H1 (cell line): ENCODE results near the gene CD53. TPM values are rescaled to one million over a fixed set of nuclear protein-coding genes. Genes with fewer than 3 reads are reported as not detected.

Source experiments
- CTCF ChIA-PET: fragments of 300-600 bp; sonication (Branson Sonifier 250); formaldehyde crosslinking; loops from one replicate; lab custom pipeline; 2021; ENCODE audit not compliant: partially characterized antibody; lab: Charles Lee
- POLR2A ChIA-PET: fragments of 300-600 bp; sonication (Branson Sonifier 250); formaldehyde crosslinking; loops from one replicate; lab custom pipeline; 2021; ENCODE audit warnings: inconsistent platforms; ENCODE audit not compliant: partially characterized antibody; lab: Charles Lee
- DNase-seq, 2 experiments: peaks; one replicate each; pipeline versions ENCODE4 v3.0.0 to v3.0.0-alpha.2; 2010 to 2022; ENCODE audit warnings: low spot score in 2 of 2, low read depth in 1 of 2, mixed read lengths in 1 of 2
- FAIRE-seq: peaks from 2 replicates; lab custom pipeline; 2011; peaks lifted over from hg19 to GRCh38; lab: Jason Lieb, UNC
- H2AFZ ChIP-seq: 2 replicates; pipeline ENCODE4 v1.8.1; 2012; ENCODE audit warnings: low read length, inconsistent platforms
- H2AK5ac ChIP-seq: 2 replicates; pipeline ENCODE4 v1.6.1; 2013; ENCODE audit warnings: low read depth, low read length
- H2BK120ac ChIP-seq: replicated peaks from 2 replicates; pipeline ENCODE3; 2013; ENCODE audit warnings: low read depth, low read length, inconsistent platforms
- H2BK12ac ChIP-seq: 2 replicates; pipeline ENCODE4 v1.6.1; 2013; ENCODE audit warnings: low read depth, low read length
- H2BK15ac ChIP-seq: 2 replicates; pipeline ENCODE4 v1.6.1; 2013; ENCODE audit warnings: low read length
- H2BK20ac ChIP-seq: 2 replicates; pipeline ENCODE4 v1.6.1; 2013; ENCODE audit warnings: low read length
- H2BK5ac ChIP-seq: 2 replicates; pipeline ENCODE4 v1.6.1; 2013; ENCODE audit warnings: low read depth, low read length
- H3K14ac ChIP-seq: 2 replicates; pipeline ENCODE4 v1.6.1; 2013; ENCODE audit warnings: inconsistent platforms; ENCODE audit not compliant: insufficient read length
- H3K18ac ChIP-seq: 2 replicates; pipeline ENCODE4 v1.6.1; 2013; ENCODE audit warnings: low read length; ENCODE audit errors: extremely low read depth
- H3K23ac ChIP-seq: 2 replicates; pipeline ENCODE4 v1.6.1; 2013; ENCODE audit warnings: inconsistent platforms; ENCODE audit not compliant: insufficient read length
- H3K23me2 ChIP-seq: 2 replicates; pipeline ENCODE4 v1.6.1; 2013; ENCODE audit warnings: low read depth, low read length
- H3K27ac ChIP-seq: 2 replicates; pipeline ENCODE4 v1.6.1; 2011; ENCODE audit warnings: low read depth, low read length, inconsistent platforms
- H3K27me3 ChIP-seq, 4 experiments: replicated peaks in 1 of 4; 1 replicate in 1 of 4; 2 replicates in 3 of 4; pipeline versions ENCODE4 v1.6.1 to v1.8.1; 2011 to 2013; ENCODE audit warnings: low read length in 3 of 4, mild to moderate bottlenecking in 3 of 4, inconsistent platforms in 2 of 4, mixed read lengths in 2 of 4, moderate library complexity in 1 of 4; ENCODE audit not compliant: control insufficient read depth in 3 of 4, insufficient read depth in 3 of 4; ENCODE audit errors: extremely low read depth in 1 of 4
- H3K36me3 ChIP-seq, 4 experiments: 2 replicates each; pipeline versions ENCODE4 v1.6.1 to v1.8.1; 2011 to 2013; ENCODE audit warnings: mild to moderate bottlenecking in 4 of 4, low read length in 3 of 4, moderate library complexity in 2 of 4, control low read depth in 1 of 4, inconsistent platforms in 1 of 4; ENCODE audit not compliant: insufficient read depth in 4 of 4, control insufficient read depth in 2 of 4
- H3K4ac ChIP-seq: replicated peaks from 2 replicates; pipeline ENCODE3; 2013; ENCODE audit warnings: low read length, low read depth, mixed read lengths, inconsistent platforms; ENCODE audit not compliant: insufficient read length
- H3K4me1 ChIP-seq, 4 experiments: replicated peaks in 1 of 4; 1 replicate in 1 of 4; 2 replicates in 3 of 4; pipeline versions ENCODE4 v1.6.1 to v1.8.1; 2011 to 2013; ENCODE audit warnings: low read length in 3 of 4, inconsistent platforms in 2 of 4, mixed read lengths in 1 of 4; ENCODE audit not compliant: insufficient read depth in 4 of 4, control insufficient read depth in 3 of 4
- H3K4me2 ChIP-seq, 2 experiments: 2 replicates each; pipeline versions ENCODE4 v1.6.1 to v1.8.1; 2011 to 2013; ENCODE audit warnings: low read depth in 2 of 2, low read length in 2 of 2, control low read depth in 1 of 2, inconsistent platforms in 1 of 2, mild to moderate bottlenecking in 1 of 2; ENCODE audit not compliant: insufficient read depth in 1 of 2
- H3K4me3 ChIP-seq, 4 experiments: fragments of 200-600, 300-600 bp in 1 of 4; sonication (generic), shearing (Covaris generic), sonication (Bioruptor Twin) in 1 of 4; 2 replicates each; pipeline versions ENCODE4 v1.5.1 to v1.8.1; 2011 to 2016; ENCODE audit warnings: low read length in 4 of 4, low read depth in 3 of 4, control low read depth in 2 of 4, inconsistent platforms in 2 of 4, mild to moderate bottlenecking in 2 of 4, mixed read lengths in 1 of 4, moderate library complexity in 1 of 4; ENCODE audit not compliant: insufficient read depth in 2 of 4; ENCODE audit errors: extremely low read depth in 1 of 4
- H3K56ac ChIP-seq: replicated peaks from 2 replicates; pipeline ENCODE3; 2013; ENCODE audit warnings: low read depth, mild to moderate bottlenecking, mixed read lengths, low read length, inconsistent platforms; ENCODE audit not compliant: insufficient read length
- H3K79me1 ChIP-seq: 2 replicates; pipeline ENCODE4 v1.6.1; 2013; ENCODE audit warnings: low read depth, low read length, control low read depth
- H3K79me2 ChIP-seq, 2 experiments: 2 replicates each; pipeline versions ENCODE4 v1.6.1 to v1.8.1; 2012 to 2013; ENCODE audit warnings: low read length in 2 of 2, mild to moderate bottlenecking in 2 of 2, inconsistent platforms in 1 of 2; ENCODE audit not compliant: insufficient read depth in 2 of 2, control insufficient read depth in 1 of 2
- H3K9ac ChIP-seq, 4 experiments: replicated peaks in 1 of 4; 1 replicate in 1 of 4; 2 replicates in 3 of 4; pipeline versions ENCODE4 v1.6.1 to v1.8.1; 2011 to 2013; ENCODE audit warnings: low read depth in 3 of 4, low read length in 3 of 4, control low read depth in 2 of 4, mild to moderate bottlenecking in 2 of 4, moderate library complexity in 2 of 4, inconsistent platforms in 1 of 4; ENCODE audit errors: extremely low read depth in 1 of 4
- H3K9me3 ChIP-seq, 2 experiments: 2 replicates each; pipeline versions ENCODE4 v1.6.1 to v1.8.1; 2012 to 2013; ENCODE audit warnings: mild to moderate bottlenecking in 2 of 2, moderate library complexity in 2 of 2, control low read depth in 1 of 2, inconsistent platforms in 1 of 2, low read depth in 1 of 2, low read length in 1 of 2, mixed read lengths in 1 of 2; ENCODE audit not compliant: insufficient read depth in 2 of 2
- H4K20me1 ChIP-seq, 2 experiments: replicated peaks in 1 of 2; 2 replicates each; pipeline versions ENCODE3 to v1.8.1; 2011 to 2013; ENCODE audit warnings: inconsistent platforms in 2 of 2, low read length in 2 of 2, mild to moderate bottlenecking in 1 of 2; ENCODE audit not compliant: insufficient read depth in 2 of 2, control insufficient read depth in 1 of 2
- H4K5ac ChIP-seq: 2 replicates; pipeline ENCODE4 v1.6.1; 2013; ENCODE audit warnings: low read length, low read depth, mixed read lengths, inconsistent platforms; ENCODE audit not compliant: insufficient read length
- H4K8ac ChIP-seq: 2 replicates; pipeline ENCODE4 v1.8.0; 2013; ENCODE audit warnings: mild to moderate bottlenecking, moderate library complexity, low read length, inconsistent platforms; ENCODE audit not compliant: insufficient read depth; ENCODE audit errors: extremely low read depth
- H4K91ac ChIP-seq: replicated peaks from 2 replicates; pipeline ENCODE3; 2013; ENCODE audit warnings: low read length, mixed read lengths, inconsistent platforms; ENCODE audit not compliant: insufficient read length
- GTF2F1 ChIP-seq: IDR thresholded peaks from 2 replicates; pipeline ENCODE4 v1.6.1; 2012; ENCODE audit warnings: low read depth, low read length, improper control_type of control experiment, borderline replicate concordance
- JUND ChIP-seq: IDR thresholded peaks from 2 replicates; pipeline ENCODE4 v1.6.1; 2011; ENCODE audit warnings: mild to moderate bottlenecking, improper control_type of control experiment, low read length
- RXRA ChIP-seq: IDR thresholded peaks from 2 replicates; pipeline ENCODE4 v1.6.1; 2011; ENCODE audit warnings: low read depth, mild to moderate bottlenecking, low read length, moderate library complexity; ENCODE audit not compliant: insufficient read depth
- TAF7 ChIP-seq: optimal IDR thresholded peaks from 2 replicates; pipeline ENCODE3; 2011; ENCODE audit warnings: low read depth, mild to moderate bottlenecking, inconsistent platforms, low read length, moderate library complexity, borderline replicate concordance
- WGBS, 2 experiments: shearing (Covaris generic) in 1 of 2; methylation state at CpG; one replicate each; pipeline versions ENCODE4 v1.1.6 to v1.1.7; 2013 to 2015; ENCODE audit warnings: low lambda C conversion rate in 2 of 2, mixed read lengths in 2 of 2, inconsistent platforms in 1 of 2, low coverage in 1 of 2, missing lambda C conversion rate in 1 of 2; ENCODE audit not compliant: insufficient replicate concordance in 2 of 2, insufficient coverage in 1 of 2, insufficient read length in 1 of 2; ENCODE audit errors: extremely low coverage in 1 of 2, missing lambda C conversion rate in 1 of 2; 5-methylcytosine and 5-hydroxymethylcytosine counted together
- polyA plus RNA-seq, 7 experiments: library from polyadenylated mRNA; depleted of rRNA in 3 of 7; stranded (reverse) in 5 of 7; unstranded in 2 of 7; fragments of >200 nt in 5 of 7; fragments of 200-250 nt in 2 of 7; gene quantifications; 1 replicate in 5 of 7; 2 replicates in 1 of 7; 4 replicates in 1 of 7; pipeline versions ENCODE4 v1.2.1 to v1.2.3, GENCODE V29; 2011 to 2013; ENCODE audit warnings: missing spikeins in 2 of 7, mixed read lengths in 2 of 7
- total RNA-seq: library from RNA; stranded (reverse); fragmentation: NEBNext Ultra II Directional; extraction: Animal tissue kit (Norgen Biotek cat#: 25700); gene quantifications from 2 replicates; pipeline ENCODE4 v1.2.1, GENCODE V29; 2021

The CD53 gene
- total and polyA plus RNA-seq, 2 of the 8 experiments (the other 6 are each of a cell fraction or from before 2014, with no cell fraction given), result 0.56 to 1.0 TPM

- H3K4me3 ChIP-seq, result no peak overlapping the region
- no peak overlapping the region for H3K23ac ChIP-seq
- H3K4me2 ChIP-seq, result no peak overlapping the region
- H3K18ac ChIP-seq, result no peak overlapping the region
- H3K79me1 ChIP-seq, result no peaks in the 10 kb centered on the region
- H2BK5ac ChIP-seq, result no peak overlapping the region
- H3K9me3 ChIP-seq, result peaks cover 0 to 16% of the 10 kb centered on the region in 2 experiments; a peak in 2 of 4 replicates
- no peaks in the 10 kb centered on the region for H4K20me1 ChIP-seq
- FAIRE-seq, result no peak
- no peak overlapping the region for H4K91ac ChIP-seq
- ChIA-PET CTCF (interaction anchor here (1.5 kb wide), 1 partner anchor 26 kb away, joined by 3 read pairs; no protein-coding TSS in a partner anchor), POLR2A (no interaction called here)
- no peaks in the 10 kb centered on the region for H3K79me2 ChIP-seq
- no peak overlapping the region for H2BK120ac ChIP-seq
- no peak overlapping the region for H3K9ac ChIP-seq
- peaks cover 0 to 2% (median 0%) of the 10 kb centered on the region in 4 experiments; a peak in 1 of 7 replicates for H3K4me1 ChIP-seq
- no peak overlapping the region for H3K4ac ChIP-seq
- H2AFZ ChIP-seq, result no peak overlapping the region
- H2BK12ac ChIP-seq, result no peak overlapping the region
- no peak overlapping the region for H2BK20ac ChIP-seq
- no peaks in the 10 kb centered on the region for H3K27me3 ChIP-seq
- H2AK5ac ChIP-seq, result no peak overlapping the region
- H3K14ac ChIP-seq, result no peak overlapping the region
- TF ChIP-seq JUND, result no peak
- no peak for TF ChIP-seq TAF7
- no peak for TF ChIP-seq RXRA
- TF ChIP-seq GTF2F1, result no peak
- TF ChIP-seq, all 59 proteins: peak for 0
- no peak overlapping the region for H3K27ac ChIP-seq
- H3K56ac ChIP-seq, result no peak overlapping the region
- 52% methylated on average over 3 of the region's 3 CpGs; no CpG with 5 or more reads in 1 of the 2 experiments for WGBS, 2 experiments
- H4K5ac ChIP-seq, result no peak overlapping the region
- no peak for DNase-seq
- no peak overlapping the region for H4K8ac ChIP-seq
- H3K36me3 ChIP-seq, result no peaks in the 10 kb centered on the region; a peak in 1 of 8 replicates
- H2BK15ac ChIP-seq, result no peak overlapping the region
- H3K23me2 ChIP-seq, result no peaks in the 10 kb centered on the region
Measured at GRCh38 chr1:110893908-110894490, 21.1 kb downstream of the CD53 start.
